CD4-positive, alpha-beta T cell treated with Interferon gamma for 1 hour (primary cell): Measurements from ENCODE around the gene MAST1.
"Not testable (repeated sequence)": the region's sequence is repeated elsewhere in the genome, so short reads cannot be mapped to it uniquely, and the experiment has no call there.

Source experiments
- DNase-seq: peaks from one replicate; pipeline ENCODE4 v3.0.0-alpha.2; 2020

MAST1 gene

DNA sequence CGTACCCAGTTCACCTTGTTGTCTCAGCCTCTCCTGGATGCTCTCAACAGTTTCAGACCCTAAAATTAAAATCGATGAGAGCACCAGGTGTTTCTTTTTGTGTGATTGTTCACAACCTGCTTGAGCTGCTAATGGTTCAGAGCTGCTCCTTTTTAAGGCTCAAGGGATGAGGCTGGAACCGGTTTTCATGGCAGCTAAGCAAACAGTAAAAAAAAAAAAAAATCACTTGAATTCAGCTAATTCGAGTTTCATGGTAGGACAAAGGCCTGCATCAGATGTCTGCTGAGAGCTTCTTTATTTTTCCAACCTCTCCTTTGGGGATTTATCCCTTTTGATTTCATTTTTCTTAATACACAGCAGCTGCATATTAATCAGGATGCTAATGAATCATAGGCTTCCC, 74.3 kb downstream of the MAST1 start:
- no peak for DNase-seq

DNA sequence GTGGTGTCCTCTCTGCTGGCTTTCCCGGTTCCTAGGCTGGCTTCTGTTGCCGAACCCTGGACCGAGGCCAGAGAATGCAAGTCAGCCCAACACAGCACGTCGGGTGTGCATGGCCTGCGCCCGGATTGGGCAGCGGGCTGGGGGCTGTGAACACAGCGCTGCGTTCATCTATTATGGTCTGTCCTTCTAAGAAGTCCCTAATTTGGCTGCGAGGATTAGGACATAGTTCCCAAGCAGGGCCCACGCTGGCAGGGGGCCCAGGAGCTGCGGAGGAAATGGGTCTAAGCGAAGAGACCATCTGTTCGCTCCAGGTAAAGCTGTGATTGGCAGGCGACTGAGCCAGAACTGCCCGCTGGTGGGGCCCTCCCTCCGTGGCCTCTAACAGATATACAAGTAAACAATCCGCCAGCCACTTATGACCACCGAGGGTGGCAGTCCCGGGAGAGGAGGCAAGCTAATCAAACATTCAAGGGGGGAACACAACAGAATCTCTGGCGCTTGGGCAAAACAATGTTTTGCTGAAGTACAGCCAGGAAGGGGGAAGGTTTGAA, 74.8 kb downstream of the MAST1 start:
- DNase-seq, result no peak

GRCh38 chr19:12913851-12914690, 75.8 kb downstream of the MAST1 start:
- peak; percentile 51 for DNase-seq

GRCh38 chr19:12915860-12916259, 77.5 kb downstream of the MAST1 start:
- DNase-seq, result not testable (repeated sequence)

DNA sequence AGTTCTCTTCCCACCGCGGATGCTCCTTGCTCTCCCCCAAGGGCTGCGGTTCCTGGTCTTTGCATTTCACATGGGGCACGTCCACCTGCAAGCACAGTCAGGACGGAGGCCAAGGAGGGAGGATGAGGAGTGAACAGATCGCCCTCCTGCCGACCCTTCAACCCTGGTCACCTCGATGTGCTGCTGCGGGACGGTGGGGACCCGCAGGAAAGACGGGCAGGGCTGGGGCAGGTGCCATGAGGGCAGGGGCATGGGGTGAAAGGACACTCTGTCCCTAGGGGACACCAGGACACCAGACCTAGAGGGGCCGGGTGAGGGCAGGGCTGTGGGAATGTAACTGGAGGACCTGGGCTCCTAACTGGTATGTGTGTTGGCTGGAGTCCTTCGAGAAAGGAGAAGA, 79.9 kb downstream of the MAST1 start:
- DNase-seq, result no peak

DNA sequence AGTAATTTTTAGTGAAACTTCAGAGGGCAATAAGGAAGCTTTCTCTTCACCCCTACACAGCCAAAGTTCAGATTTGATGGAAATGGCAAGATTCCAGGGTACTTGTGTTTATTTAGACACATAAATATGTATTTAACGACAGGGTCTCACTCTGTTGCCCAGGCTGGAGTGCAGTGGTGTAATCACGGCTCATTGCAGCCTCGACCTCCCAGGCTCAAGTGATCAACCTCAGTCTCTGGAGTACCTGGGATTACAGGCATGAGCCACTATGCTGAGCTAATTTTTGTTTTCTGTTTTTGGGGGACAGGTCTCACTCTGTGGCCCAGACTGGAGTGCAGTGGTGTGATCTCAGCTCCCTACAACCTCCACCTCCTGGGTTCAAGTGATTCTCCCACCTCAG, 82.7 kb downstream of the MAST1 start:
- DNase-seq, result no peak

- DNase-seq, result no peak
These were observed 84.6 kb downstream of the MAST1 start for GRCh38 chr19:12922959-12923358.
